Measurements from ENCODE around the gene ACSS3.

Gene ACSS3

DNA sequence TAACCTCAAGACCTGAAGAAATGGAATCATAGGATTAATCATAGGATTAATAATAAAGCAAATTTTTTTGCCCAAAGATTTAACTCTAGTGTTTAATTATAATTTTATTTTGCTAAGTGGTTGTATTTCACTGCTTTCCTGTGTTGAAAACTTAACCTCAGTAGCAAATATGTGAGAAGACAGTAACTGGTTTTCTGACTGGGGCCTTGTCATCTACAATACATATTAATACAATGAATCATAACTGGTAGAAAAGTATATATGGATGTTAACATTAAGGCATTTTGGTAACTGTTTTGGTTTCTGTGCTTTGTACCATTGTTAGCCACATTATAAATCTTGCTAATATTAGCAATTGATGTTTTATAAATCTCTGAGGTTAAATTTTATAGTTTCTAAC is 92.2 kb downstream of the ACSS3 start:
- DNase-seq = no peak
- H3K27me3 ChIP-seq = no peaks in the 10 kb centered on the region
- no peaks in the 10 kb centered on the region for H3K4me1 ChIP-seq
- peaks cover 0 to 6% (median 6%) of the 10 kb centered on the region in 3 donors for H3K36me3 ChIP-seq
- H3K9me3 ChIP-seq = no peaks in the 10 kb centered on the region
- H3K4me3 ChIP-seq = no peak overlapping the region
- H3K27ac ChIP-seq = no peak overlapping the region
- intact Hi-C loops (cut with DNase I; ENCODE audit: low total_unique reads) = no loop called here
- TF ChIP-seq, protein P1, sequence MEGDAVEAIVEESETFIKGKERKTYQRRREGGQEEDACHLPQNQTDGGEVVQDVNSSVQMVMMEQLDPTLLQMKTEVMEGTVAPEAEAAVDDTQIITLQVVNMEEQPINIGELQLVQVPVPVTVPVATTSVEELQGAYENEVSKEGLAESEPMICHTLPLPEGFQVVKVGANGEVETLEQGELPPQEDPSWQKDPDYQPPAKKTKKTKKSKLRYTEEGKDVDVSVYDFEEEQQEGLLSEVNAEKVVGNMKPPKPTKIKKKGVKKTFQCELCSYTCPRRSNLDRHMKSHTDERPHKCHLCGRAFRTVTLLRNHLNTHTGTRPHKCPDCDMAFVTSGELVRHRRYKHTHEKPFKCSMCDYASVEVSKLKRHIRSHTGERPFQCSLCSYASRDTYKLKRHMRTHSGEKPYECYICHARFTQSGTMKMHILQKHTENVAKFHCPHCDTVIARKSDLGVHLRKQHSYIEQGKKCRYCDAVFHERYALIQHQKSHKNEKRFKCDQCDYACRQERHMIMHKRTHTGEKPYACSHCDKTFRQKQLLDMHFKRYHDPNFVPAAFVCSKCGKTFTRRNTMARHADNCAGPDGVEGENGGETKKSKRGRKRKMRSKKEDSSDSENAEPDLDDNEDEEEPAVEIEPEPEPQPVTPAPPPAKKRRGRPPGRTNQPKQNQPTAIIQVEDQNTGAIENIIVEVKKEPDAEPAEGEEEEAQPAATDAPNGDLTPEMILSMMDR (IDR thresholded peaks at IDR 0.05) = no peak

DNA sequence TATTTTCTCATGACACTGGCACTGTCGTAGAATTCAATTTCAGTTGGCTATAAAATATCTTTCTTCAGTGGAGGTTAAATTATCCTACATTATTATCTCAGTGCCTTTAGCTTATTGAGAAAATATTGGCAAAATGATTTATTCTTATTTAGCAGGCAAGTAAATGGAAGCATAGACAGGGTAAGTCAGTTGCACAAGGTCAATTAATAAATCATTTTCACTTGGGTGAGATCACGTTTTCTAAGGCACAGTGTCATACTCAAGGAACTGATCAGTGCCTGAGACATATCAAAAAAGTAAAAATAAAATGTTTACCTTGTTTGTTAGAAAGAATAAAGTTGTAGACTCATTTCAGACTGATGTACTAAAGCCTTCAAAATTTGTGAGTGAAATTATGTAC is 95.0 kb downstream of the ACSS3 start:
- no peak for DNase-seq
- intact Hi-C loops (cut with DNase I; ENCODE audit: low total_unique reads) = no loop called here
- Histone ChIP-seq H3K27ac (no peak overlapping the region), H3K4me3 (no peak overlapping the region), H3K36me3 (peaks cover 4 to 27% (median 25%) of the 10 kb centered on the region in 3 donors), H3K27me3 (no peaks in the 10 kb centered on the region), H3K9me3 (peaks cover 0 to 8% (median 4%) of the 10 kb centered on the region in 3 donors), H3K4me1 (no peaks in the 10 kb centered on the region)
- TF ChIP-seq, protein P1 (IDR thresholded peaks at IDR 0.05) = no peak

DNA sequence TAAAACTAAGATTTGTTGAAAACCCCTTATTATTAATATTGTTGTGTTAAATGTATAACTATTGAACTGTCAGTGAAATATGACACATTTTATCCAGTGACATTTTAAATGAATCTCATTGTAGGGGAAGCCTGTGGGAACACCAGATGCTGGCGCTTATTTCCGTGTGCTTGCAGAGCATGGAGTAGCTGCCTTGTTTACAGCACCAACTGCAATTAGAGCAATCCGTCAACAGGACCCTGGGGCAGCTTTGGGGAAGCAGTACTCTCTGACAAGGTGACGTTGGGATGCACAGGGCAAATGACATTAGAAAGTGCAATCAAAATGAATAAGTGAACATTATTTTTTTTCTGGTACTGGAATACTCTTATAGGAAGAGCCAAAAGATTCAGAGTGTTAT is 96.8 kb downstream of the ACSS3 start:
- peaks cover 4 to 27% (median 25%) of the 10 kb centered on the region in 3 donors for H3K36me3 ChIP-seq
- peaks cover 0 to 8% (median 4%) of the 10 kb centered on the region in 3 donors for H3K9me3 ChIP-seq
- intact Hi-C loops (cut with DNase I; ENCODE audit: low total_unique reads) = no loop called here
- no peak for DNase-seq
- no peak overlapping the region for H3K4me3 ChIP-seq
- no peaks in the 10 kb centered on the region for H3K27me3 ChIP-seq
- H3K4me1 ChIP-seq = no peaks in the 10 kb centered on the region
- H3K27ac ChIP-seq = no peak overlapping the region
- TF ChIP-seq, protein P1 (IDR thresholded peaks at IDR 0.05) = no peak

DNA sequence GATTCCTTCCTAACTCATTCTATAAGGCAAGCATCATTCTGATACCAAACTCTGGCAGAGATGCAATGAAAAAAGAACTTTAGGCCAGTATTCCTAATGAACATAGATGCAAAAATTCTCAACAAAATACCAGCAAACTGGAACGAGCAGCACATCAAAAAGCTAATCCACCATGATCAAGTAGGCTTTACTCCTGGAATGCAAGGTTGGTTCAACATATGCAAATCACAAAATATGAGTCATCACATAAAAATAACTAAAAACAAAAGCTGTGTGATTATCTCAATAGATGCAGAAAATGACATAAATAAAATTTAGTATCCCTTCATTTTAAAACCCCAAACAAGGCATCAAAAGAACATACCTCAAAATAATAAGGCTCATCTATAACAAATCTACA is 98.9 kb downstream of the ACSS3 start:
- DNase-seq = no peak
- intact Hi-C loops (cut with DNase I; ENCODE audit: low total_unique reads) = no loop called here
- H3K4me3 ChIP-seq = no peak overlapping the region
- H3K36me3 ChIP-seq = peaks cover 4 to 36% (median 25%) of the 10 kb centered on the region in 3 donors
- TF ChIP-seq, protein P1 (IDR thresholded peaks at IDR 0.05) = no peak
- peaks cover 0 to 8% (median 4%) of the 10 kb centered on the region in 3 donors for H3K9me3 ChIP-seq
- no peak overlapping the region for H3K27ac ChIP-seq
- no peaks in the 10 kb centered on the region for H3K27me3 ChIP-seq
- H3K4me1 ChIP-seq = no peaks in the 10 kb centered on the region

DNA sequence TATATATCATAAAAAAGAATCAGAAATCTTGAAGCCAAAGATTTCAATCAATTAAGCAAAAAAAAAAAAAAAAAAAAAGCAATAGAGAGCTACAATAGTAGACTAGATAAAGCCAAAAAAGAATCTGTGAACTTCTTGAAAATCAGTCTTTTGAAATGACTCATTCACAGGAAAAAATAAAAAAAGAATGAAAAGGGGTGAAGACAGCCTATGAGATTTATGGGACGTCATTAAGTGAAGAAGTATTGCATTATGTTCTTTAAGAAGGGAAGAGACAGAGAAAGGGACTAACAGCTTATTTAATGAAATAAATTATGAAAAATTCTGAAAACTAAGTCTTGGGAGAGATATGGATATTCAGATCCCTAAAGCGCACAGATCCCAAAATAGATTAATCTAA is 103.8 kb downstream of the ACSS3 start:
- H3K9me3 ChIP-seq = peaks cover 0 to 5% (median under 1%) of the 10 kb centered on the region in 3 donors
- no peak overlapping the region for H3K4me3 ChIP-seq
- no peaks in the 10 kb centered on the region for H3K27me3 ChIP-seq
- peaks cover 14 to 25% (median 17%) of the 10 kb centered on the region in 3 donors for H3K36me3 ChIP-seq
- intact Hi-C loops (cut with DNase I; ENCODE audit: low total_unique reads) = no loop called here
- TF ChIP-seq, protein P1 (IDR thresholded peaks at IDR 0.05) = no peak
- H3K27ac ChIP-seq = no peak overlapping the region
- no peak for DNase-seq
- H3K4me1 ChIP-seq = no peaks in the 10 kb centered on the region

DNA sequence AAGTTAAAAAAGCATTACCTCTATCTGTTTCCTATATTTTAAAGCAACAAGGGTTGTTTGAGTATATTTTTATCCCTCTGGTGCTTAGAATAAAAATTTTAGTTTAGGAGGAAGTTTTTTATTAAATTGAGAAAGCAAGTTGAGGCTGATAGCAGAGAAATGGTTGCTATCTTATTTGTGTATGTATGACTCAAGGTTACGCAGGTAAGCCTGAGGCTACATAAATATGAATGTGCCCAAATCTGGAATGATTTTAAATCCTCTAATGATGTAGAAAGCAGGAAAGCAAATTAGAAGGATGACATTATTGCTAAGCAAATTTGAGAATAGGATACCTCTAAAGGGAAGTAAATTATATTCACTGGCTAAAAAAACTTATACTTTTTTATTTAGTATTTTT is 109.8 kb downstream of the ACSS3 start:
- H3K36me3 ChIP-seq = peaks cover 2 to 10% (median 4%) of the 10 kb centered on the region in 3 donors
- TF ChIP-seq, protein P1 (IDR thresholded peaks at IDR 0.05) = no peak
- no peaks in the 10 kb centered on the region for H3K27me3 ChIP-seq
- no peaks in the 10 kb centered on the region for H3K4me1 ChIP-seq
- no peak overlapping the region for H3K27ac ChIP-seq
- no peak overlapping the region for H3K4me3 ChIP-seq
- DNase-seq = no peak
- H3K9me3 ChIP-seq = no peaks in the 10 kb centered on the region
- intact Hi-C loops (cut with DNase I; ENCODE audit: low total_unique reads) = no loop called here

Measured in tibial artery (tissue), 4 donors.